Renal cortex interstitium (tissue), 11 donors: ENCODE measurements around the gene AKAP13. TPM values are rescaled to one million over a fixed set of nuclear protein-coding genes. Genes with fewer than 3 reads are reported as not detected.
"Not testable (repeated sequence)": the region's sequence is repeated elsewhere in the genome, so short reads cannot be mapped to it uniquely, and the experiment has no call there.

Source experiments
- DNase-seq, 11 donors: peaks; one replicate each; pipeline ENCODE4 v3.0.0-alpha.2; 2013; ENCODE audit warnings: low read depth in 9 of 11, low spot score in 4 of 11; ENCODE audit errors: extremely low read depth in 1 of 11
- polyA plus RNA-seq, 3 donors: library from polyadenylated mRNA; unstranded; fragments of 120-200 nt; gene quantifications; one replicate each; pipeline ENCODE4 v1.2.1, GENCODE V29; 2013; ENCODE audit not compliant: insufficient read length in 3 of 3

AKAP13 gene
- polyA plus RNA-seq, 3 donors, result 90.0 to 91.2 (median 91.2) TPM

DNA sequence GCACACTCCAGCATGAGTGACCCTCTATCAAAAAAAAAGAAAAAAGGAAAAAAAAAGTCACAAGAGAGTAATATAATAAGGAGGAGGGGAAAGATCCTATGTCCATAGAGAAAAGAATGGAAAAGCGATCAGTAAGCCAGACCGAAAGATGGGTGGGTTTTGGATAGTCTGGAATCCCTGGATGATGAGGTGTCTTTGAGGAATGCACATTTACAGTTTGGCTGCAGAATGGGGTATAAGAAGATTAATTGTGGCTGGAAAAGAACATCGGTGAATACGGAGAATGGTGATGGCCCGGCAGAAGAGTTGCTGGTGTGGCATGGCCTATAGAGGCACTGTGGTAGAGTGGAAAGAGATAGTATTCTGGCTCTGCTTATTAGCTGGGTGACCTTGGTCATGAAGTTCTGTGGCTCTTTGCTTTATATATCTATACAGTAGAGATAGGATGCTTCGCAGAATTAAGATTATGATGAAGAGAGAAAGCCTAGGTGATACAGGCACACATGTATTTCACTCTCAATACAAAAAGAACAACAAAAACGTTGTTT is 187.9 kb downstream of the AKAP13 start:
- no peak for DNase-seq

DNA sequence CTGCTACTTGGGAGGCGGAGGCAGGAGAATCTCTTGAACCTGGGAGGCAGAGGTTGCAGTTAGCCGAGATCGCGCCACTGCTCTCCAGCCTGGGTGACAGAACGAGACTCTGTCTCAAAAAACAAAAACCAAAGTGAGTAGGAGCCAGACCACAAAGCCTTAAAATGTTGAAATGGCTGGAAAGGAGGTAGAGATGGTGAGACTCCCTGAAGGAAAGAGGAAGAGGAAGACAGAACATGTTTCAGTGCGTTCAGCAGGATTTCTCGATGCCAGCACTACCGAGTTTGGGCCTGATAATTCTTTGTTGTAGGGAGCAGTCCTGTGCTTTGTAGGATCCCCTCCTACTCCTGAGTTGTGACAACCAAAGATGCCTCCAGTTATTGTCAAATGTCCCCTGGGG is 189.9 kb downstream of the AKAP13 start:
- DNase-seq, result no peak

DNA sequence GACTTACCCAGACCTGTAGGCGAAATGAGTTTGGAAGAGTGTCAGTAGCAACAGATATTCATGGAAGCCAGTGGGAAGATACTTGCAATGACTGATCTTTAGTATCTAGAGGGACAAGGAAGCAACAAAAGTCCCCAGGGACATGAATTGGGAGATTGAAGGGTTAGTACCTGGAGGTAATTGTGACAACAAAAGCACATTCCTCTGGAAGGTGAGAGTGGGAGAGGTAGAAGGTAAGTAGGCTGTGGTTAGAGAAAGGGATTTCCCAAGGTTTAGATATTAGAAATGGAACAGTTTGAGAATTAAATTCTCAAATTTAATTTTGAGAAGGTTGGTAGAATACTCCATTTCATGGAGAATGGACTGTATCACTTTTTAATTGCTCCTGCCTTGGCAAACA is 191.4 kb downstream of the AKAP13 start:
- no peak for DNase-seq

DNA sequence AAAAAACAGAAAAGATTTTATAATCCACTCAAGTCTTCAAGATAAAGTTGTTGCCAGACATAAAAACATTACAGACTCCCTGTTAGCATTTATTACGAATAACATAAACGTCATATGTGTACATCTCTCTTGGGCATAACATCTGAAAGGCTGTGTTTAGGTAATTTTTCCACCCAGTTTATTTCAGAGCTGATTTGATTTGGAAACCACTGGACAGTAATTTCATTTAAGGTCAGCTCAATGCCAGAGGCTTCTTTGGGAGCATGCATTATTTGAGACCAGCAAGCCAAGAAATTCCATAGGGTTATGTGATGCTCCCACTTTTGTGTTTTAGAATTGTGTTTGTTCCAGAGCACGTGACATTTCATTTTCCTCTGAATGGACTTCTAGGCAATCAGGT is 196.0 kb downstream of the AKAP13 start:
- no peak for DNase-seq

DNA sequence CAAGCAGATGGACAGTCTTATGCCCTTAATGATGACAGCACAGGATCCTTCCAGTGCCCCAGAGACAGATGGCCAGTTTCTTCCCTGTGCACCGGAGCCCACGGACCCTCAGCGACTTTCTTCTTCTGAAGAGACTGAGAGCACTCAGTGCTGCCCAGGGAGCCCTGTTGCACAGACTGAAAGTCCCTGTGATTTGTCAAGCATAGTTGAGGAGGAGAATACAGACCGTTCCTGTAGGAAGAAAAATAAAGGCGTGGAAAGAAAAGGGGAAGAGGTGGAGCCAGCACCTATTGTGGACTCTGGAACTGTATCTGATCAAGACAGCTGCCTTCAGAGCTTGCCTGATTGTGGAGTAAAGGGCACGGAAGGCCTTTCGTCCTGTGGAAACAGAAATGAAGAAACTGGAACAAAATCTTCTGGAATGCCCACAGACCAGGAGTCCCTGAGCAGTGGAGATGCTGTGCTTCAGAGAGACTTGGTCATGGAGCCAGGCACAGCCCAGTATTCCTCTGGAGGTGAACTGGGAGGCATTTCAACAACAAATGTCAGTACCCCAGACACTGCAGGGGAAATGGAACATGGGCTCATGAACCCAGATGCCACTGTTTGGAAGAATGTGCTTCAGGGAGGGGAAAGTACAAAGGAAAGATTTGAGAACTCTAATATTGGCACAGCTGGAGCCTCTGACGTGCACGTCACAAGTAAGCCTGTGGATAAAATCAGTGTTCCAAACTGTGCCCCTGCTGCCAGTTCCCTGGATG is 198.7 kb downstream of the AKAP13 start:
- no peak for DNase-seq

DNA sequence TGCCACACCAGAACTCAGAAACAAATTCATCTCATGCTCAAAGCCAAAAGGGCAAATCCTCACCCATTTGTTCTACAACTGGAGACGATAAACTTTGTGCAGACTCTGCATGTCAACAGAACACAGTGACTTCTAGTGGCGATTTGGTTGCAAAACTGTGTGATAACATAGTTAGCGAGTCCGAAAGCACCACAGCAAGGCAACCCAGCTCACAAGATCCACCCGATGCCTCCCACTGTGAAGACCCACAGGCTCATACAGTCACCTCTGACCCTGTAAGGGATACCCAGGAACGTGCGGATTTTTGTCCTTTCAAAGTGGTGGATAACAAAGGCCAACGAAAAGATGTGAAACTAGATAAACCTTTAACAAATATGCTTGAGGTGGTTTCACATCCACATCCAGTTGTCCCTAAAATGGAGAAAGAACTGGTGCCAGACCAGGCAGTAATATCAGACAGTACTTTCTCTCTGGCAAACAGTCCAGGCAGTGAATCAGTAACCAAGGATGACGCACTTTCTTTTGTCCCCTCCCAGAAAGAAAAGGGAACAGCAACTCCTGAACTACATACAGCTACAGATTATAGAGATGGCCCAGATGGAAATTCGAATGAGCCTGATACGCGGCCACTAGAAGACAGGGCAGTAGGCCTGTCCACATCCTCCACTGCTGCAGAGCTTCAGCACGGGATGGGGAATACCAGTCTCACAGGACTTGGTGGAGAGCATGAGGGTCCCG is 199.7 kb downstream of the AKAP13 start:
- DNase-seq, result no peak

DNA sequence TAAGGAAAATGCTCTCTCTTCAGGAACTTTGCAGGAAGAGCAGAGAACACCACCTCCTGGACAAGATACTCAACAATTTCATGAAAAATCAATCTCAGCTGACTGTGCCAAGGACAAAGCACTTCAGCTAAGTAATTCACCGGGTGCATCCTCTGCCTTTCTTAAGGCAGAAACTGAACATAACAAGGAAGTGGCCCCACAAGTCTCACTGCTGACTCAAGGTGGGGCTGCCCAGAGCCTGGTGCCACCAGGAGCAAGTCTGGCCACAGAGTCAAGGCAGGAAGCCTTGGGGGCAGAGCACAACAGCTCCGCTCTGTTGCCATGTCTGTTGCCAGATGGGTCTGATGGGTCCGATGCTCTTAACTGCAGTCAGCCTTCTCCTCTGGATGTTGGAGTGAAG is 200.5 kb downstream of the AKAP13 start:
- DNase-seq, result no peak

DNA sequence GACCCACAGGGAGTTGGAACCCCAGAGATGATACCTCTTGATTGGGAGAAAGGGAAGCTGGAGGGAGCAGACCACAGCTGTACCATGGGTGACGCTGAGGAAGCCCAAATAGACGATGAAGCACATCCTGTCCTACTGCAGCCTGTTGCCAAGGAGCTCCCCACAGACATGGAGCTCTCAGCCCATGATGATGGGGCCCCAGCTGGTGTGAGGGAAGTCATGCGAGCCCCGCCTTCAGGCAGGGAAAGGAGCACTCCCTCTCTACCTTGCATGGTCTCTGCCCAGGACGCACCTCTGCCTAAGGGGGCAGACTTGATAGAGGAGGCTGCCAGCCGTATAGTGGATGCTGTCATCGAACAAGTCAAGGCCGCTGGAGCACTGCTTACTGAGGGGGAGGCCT is 201.1 kb downstream of the AKAP13 start:
- DNase-seq, result no peak

DNA sequence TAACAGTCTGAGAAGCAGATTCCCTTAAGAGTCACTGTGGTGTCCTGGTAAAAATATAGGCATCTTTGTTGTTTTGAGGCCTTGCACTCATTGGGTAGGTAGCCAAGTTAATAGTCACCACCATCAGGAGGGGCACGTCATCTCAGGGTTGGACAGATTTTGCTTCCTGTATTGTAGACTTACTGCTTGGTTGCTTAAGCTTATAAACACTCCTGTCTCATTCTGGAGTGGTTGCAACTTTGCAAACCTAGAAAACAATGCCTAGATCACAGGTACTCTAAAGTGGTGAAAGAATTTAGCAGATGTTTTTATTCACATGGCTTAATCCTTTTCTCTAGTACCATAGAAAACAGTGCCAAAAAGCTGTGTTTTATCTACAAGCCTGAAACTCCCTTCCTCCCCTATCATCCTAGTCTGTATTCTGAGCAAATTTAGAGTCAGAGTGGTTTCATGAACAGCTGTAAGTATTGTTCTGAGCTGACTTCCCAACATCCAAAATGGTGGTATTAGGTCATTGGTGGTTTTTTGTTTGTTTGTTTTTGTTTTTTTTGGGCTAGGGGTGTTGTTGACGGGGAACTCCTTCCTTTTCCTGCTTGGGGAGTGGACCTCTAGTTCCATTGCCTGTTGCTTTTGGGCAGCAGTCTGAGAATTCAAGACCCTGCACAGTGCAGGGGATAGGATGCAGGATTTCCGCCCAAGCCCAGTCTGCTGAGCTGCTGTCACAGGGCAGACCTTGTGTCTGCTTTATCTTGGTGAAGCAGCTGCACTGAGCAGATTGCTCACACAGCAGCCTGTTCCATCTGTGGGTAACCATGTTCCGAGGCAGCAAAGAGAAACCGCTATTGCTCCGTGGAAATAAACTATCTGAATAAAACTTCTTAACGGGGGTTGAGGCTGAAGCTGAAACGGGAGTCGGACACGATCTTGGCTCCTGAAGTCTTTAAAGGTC is 202.0 kb downstream of the AKAP13 start:
- peak in 10 of 11 donors; percentile 25 to 56 (median 38) for DNase-seq

DNA sequence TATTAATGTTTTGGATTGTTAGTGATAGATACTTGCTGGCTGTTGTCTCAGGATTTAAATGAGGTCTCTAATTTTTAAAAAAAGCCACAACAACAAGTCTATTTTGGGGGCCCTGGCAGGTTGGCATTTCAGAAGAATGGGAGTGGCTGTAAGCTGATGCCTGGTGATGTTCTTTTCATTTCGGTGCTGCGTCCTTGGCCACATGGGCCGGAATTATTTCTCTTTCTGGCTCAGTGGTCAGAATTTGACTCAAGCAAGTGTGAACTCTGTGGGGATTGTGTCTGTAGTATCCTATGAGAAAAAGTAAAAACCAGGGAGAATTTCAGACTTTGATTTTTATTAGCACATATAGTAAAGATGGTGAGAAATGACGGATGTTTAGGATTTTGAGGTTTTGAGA is 203.0 kb downstream of the AKAP13 start:
- no peak for DNase-seq

DNA sequence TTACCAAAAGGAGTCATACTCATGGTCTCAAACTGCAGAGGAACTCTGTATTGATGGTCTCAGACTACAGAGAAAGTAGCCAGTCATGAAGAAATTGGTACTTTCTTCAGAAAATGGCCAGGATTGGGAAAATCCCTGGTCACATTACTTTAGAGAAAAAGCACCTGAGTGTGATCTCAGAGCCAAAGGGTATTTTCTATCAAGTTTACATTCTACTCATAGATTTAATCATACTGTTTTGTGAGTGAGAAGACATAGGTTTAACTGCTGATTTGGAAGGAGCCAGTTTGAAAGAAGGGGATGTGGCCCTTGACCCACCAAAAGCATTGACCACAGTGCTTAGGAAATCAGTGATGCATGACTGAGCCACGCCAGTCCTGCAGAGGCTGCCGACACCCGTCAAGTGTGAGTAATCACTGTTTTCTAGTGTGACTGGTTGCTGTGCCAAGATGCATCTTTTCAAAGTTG is 203.6 kb downstream of the AKAP13 start:
- no peak for DNase-seq

DNA sequence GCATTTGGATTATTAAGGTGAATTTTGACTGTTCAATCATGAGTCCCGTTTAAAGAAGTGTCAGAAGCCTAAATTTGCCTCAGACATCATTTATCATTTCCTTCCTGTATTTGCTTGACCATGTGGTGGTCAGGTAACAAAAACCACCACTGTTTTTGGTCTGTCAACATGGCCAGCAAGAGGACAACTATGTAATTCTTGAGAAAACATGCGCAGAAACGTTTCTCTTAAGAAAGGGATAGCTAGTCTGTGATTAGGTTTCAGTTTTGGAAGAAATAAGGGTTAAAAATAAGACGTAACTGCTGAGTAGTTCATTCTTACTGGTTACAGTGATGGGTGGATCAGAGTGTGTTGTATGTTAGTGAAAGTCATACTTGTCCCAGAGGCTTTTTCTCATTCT is 204.5 kb downstream of the AKAP13 start:
- DNase-seq, result no peak

DNA sequence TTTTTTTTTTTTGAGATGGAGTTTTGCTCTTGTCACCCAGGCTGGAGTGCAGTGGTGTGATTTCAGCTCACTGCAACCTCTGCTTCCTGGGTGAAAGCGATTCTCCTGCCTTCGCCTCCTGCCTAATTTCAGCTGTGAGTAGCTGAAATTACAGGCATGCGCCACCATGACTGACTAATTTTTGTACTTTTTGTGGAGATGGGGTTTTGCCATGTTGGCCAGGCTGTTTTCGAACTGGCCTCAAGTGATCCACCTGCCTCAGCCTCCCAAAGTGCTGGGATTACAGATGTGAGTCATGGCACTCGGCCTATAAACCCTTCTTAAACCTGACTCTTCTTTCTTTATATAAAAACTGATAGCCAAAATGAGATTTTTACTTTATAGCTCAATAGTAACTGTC is 205.8 kb downstream of the AKAP13 start:
- DNase-seq, result not testable (repeated sequence)

DNA sequence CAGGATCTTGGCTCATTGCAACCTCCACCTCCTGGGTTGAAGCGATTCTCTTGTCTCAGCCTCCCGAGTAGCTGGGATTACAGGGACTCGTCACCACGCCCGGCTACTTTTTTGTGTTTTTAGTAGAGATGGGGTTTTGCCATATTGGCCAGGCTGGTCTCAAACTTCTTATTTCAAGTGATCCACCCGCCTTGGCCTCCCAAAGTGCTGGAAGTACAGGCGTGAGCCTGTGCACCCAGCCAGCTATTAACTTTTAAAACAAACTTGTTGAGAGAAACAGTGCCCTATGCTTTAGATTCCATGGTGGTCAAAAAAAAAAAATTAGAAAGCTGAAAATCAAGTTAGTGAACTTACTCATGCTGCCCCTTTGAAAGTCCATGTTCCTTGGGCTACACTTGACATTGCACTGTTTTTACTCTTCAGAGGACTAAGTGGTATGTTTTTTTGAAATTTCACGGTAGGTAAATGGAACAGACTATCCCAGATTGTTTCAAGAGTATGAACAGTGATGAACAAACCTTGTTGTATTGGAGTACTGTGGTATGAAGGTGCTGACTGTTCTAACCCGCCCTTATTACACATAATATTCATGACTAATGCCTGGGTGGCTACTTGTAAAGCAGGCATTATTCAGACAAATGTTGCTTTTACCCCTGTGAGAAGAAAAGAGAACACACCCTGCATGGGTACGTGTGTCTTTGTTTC is 207.5 kb downstream of the AKAP13 start:
- no peak for DNase-seq

DNA sequence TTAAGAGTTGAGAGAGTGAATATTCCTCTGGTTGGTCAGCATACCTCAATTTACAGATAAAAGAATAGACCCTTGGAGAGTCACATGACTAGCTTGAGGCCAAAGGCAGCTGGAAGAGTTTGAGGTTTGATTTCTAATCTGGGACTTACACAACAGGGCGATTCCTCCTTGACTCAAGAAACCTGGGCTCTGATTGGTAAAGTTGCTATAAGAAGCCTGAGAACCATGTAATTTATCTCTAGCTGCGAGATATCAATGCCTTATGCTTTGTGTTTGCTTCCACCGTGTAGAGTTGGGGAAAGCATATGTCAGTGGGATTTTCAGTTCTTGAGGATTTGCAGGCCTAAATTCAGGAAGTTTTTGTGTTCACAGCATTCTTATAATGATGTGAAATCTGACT is 208.3 kb downstream of the AKAP13 start:
- DNase-seq, result no peak

DNA sequence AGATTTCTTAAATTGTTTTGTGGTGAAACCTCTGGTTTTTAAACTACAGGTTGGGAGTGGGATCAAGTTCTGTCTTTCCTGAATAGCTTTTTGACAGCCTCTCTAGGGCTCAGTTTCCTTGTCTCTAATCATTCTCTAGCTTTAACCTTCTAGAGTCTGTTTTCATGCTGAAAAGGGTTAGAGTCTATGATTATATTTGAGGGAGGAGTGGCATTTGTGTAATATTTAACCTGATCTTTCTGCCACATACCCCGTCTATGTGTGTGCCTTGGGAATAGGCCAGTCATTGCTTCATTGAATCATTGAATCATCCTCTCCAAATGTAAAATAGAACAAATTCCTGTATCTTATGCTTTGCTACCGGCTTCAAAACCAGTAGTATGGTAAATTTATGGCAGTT is 209.4 kb downstream of the AKAP13 start:
- DNase-seq, result no peak

DNA sequence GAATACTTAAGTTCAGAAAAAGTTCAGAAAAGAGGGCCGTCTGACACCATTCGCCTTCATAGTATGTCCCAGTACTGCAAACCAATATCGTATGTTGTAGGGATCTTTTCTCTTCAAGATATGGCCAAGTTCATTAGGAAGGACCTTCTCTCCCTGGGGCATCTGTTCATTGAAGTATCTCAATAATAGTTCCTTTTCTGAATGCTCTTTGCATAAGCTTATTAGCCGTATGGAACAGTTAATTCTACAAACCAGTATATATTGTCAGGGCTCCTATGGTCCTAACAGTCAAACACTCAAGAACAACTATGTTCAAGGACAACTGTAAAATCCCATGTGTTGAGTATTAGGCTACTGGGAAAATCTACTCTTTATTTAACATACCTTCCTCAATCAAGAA is 211.2 kb downstream of the AKAP13 start:
- no peak for DNase-seq

DNA sequence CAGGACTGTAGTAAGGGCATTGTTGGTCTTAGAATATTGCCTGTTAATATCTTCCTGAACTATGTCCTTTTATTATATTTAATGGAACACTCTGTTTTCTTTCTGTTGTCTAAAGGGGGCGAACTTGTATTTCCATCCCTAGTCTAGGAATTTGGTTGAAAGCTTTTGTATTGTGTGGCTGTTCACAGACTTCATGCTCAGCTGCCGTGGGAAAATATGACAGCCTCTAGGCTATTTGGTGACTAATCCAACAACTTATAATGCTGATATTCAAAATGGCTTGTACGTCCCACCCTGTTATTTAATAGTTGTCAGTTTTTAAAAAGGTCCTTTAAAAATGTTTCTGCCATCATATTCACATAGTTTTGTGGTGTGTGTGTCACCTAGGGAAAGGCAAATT is 211.7 kb downstream of the AKAP13 start:
- no peak for DNase-seq
